ENCODE measurements around the gene SLC25A10. TPM values are rescaled to one million over a fixed set of nuclear protein-coding genes. Genes with fewer than 3 reads are reported as not detected.

SLC25A10 gene
- total and polyA plus RNA-seq, 2 of the 8 experiments (the other 6 are each of a cell fraction or from before 2014, with no cell fraction given) = 22.2 to 43.0 TPM

DNA sequence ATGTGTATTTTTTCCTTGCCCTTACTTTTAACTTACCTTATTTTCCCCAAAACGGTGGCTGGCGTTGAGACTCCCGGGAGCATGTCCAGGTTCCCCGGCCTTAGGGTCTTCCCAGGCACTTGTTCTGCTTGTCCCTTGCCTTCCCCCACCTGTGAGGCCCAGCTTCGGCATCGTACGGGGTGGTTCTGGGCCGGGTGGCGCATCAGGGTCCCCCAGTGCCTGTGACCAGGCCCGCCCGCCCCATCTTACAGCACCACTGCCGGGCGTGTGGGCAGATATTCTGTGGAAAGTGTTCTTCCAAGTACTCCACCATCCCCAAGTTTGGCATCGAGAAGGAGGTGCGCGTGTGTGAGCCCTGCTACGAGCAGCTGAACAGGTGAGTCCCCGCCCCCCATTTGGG is 20.9 kb upstream of the SLC25A10 start:
- Histone ChIP-seq H2BK20ac (ENCODE audit: low read length) (no peak overlapping the region), H2BK5ac (ENCODE audit: low read depth, low read length) (no peak overlapping the region), H3K14ac (ENCODE audit: insufficient read length) (no peak overlapping the region), H2AFZ (ENCODE audit: low read length) (no peak overlapping the region), H3K23ac (ENCODE audit: insufficient read length) (no peak overlapping the region), H3K9me3 (ENCODE audit: insufficient read depth in 2 of 2, low read depth in 1 of 2, low read length in 1 of 2) (no peaks in the 10 kb centered on the region), H4K8ac (ENCODE audit: extremely low read depth, insufficient read depth, low read length) (no peak overlapping the region), H3K56ac (replicated peaks; ENCODE audit: insufficient read length, low read depth, low read length) (no peak overlapping the region), H3K36me3 (ENCODE audit: control insufficient read depth in 2 of 4, insufficient read depth in 4 of 4, low read length in 3 of 4) (peaks cover 4 to 66% (median 34%) of the 10 kb centered on the region in 4 experiments; a peak in 6 of 8 replicates), H2AK5ac (ENCODE audit: low read depth, low read length) (no peak overlapping the region), H2BK120ac (replicated peaks; ENCODE audit: low read depth, low read length) (no peak overlapping the region), H3K27ac (ENCODE audit: low read depth, low read length) (no peak overlapping the region), H2BK15ac (ENCODE audit: low read length) (no peak overlapping the region), H2BK12ac (ENCODE audit: low read depth, low read length) (no peak overlapping the region), H4K5ac (ENCODE audit: insufficient read length, low read depth, low read length) (no peak overlapping the region), H3K4me2 (ENCODE audit: insufficient read depth in 1 of 2, low read depth in 2 of 2, low read length in 2 of 2) (no peak overlapping the region), H3K23me2 (ENCODE audit: low read depth, low read length) (no peaks in the 10 kb centered on the region), H3K9ac (replicated peaks in 1 of 4; ENCODE audit: extremely low read depth in 1 of 4, low read depth in 3 of 4, low read length in 3 of 4) (no peak overlapping the region), H4K20me1 (replicated peaks in 1 of 2; ENCODE audit: control insufficient read depth in 1 of 2, insufficient read depth in 2 of 2, low read length in 2 of 2) (peaks cover 3 to 22% of the 10 kb centered on the region in 2 experiments), H3K4me1 (replicated peaks in 1 of 4; ENCODE audit: control insufficient read depth in 3 of 4, insufficient read depth in 4 of 4, low read length in 3 of 4) (no peaks in the 10 kb centered on the region), H3K79me2 (ENCODE audit: control insufficient read depth in 1 of 2, insufficient read depth in 2 of 2, low read length in 2 of 2) (0 out of 4 replicates have a peak, but pooled peaks cover 0 to under 1% of the 10 kb centered on the region in 2 experiments), H3K27me3 (replicated peaks in 1 of 4; ENCODE audit: control insufficient read depth in 3 of 4, extremely low read depth in 1 of 4, insufficient read depth in 3 of 4, low read length in 3 of 4) (no peaks in the 10 kb centered on the region), H3K4ac (replicated peaks; ENCODE audit: insufficient read length, low read depth, low read length) (no peak overlapping the region), H3K79me1 (ENCODE audit: low read depth, low read length) (peaks cover 2% of the 10 kb centered on the region; the same call in 1 of the 2 replicates), H3K4me3 (ENCODE audit: extremely low read depth in 1 of 4, insufficient read depth in 2 of 4, low read depth in 3 of 4, low read length in 4 of 4) (no peak overlapping the region), H4K91ac (replicated peaks; ENCODE audit: insufficient read length, low read length) (no peak overlapping the region), H3K18ac (ENCODE audit: extremely low read depth, low read length) (no peak overlapping the region)
- 95% methylated on average over 18 of the region's 18 CpGs; no CpG with 5 or more reads in 1 of the 2 experiments for WGBS, 2 experiments (ENCODE audit: extremely low coverage in 1 of 2, insufficient coverage in 1 of 2, insufficient read length in 1 of 2, insufficient replicate concordance in 2 of 2, low coverage in 1 of 2, low lambda C conversion rate in 2 of 2, missing lambda C conversion rate in 1 of 2)
- CTCF ChIA-PET (ENCODE audit: partially characterized antibody) = interaction anchor here (0.7 to 1.4 kb wide), 4 partner anchors 10 to 515 kb away, joined by 3 to 5 read pairs (median 4); no protein-coding TSS in a partner anchor
- POLR2A ChIA-PET (ENCODE audit: partially characterized antibody) = interaction anchor here (0.6 to 28.4 kb wide), 5 partner anchors 9 to 48 kb away, joined by 3 to 436 read pairs (median 5); partner anchors contain the start of genes ARL16, HGS, MRPL12 and SLC25A10
- FAIRE-seq (no peak), DNase-seq (ENCODE audit: low read depth in 1 of 2, low spot score in 2 of 2) (no peak)
- TF ChIP-seq SIX5 (IDR thresholded peaks at IDR 0.05; ENCODE audit: low read depth, low read length) (no peak), TAF1 (IDR thresholded peaks at IDR 0.05; ENCODE audit: low read depth, low read length) (no peak), RBBP5 (IDR thresholded peaks at IDR 0.05; ENCODE audit: borderline replicate concordance, low read depth, low read length) (no peak), CEBPB (IDR thresholded peaks at IDR 0.05; ENCODE audit: low read depth, low read length) (no peak), POLR2AphosphoS5 (IDR thresholded peaks at IDR 0.05; ENCODE audit: low read depth, low read length) (no peak), TBP (IDR thresholded peaks at IDR 0.05; ENCODE audit: low read depth, low read length) (no peak), BACH1 (IDR thresholded peaks at IDR 0.05; ENCODE audit: low read length) (no peak), BRCA1 (IDR thresholded peaks at IDR 0.05; ENCODE audit: low read depth, low read length) (no peak), ZNF274 (IDR thresholded peaks at IDR 0.05; ENCODE audit: borderline replicate concordance, extremely low read depth, low read length) (no peak), RFX5 (IDR thresholded peaks at IDR 0.05; ENCODE audit: borderline replicate concordance, low read depth, low read length) (no peak), USF2 (IDR thresholded peaks at IDR 0.05; ENCODE audit: low read length) (no peak)
- TF ChIP-seq, protein P1, sequence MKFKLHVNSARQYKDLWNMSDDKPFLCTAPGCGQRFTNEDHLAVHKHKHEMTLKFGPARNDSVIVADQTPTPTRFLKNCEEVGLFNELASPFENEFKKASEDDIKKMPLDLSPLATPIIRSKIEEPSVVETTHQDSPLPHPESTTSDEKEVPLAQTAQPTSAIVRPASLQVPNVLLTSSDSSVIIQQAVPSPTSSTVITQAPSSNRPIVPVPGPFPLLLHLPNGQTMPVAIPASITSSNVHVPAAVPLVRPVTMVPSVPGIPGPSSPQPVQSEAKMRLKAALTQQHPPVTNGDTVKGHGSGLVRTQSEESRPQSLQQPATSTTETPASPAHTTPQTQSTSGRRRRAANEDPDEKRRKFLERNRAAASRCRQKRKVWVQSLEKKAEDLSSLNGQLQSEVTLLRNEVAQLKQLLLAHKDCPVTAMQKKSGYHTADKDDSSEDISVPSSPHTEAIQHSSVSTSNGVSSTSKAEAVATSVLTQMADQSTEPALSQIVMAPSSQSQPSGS (IDR thresholded peaks at IDR 0.05; ENCODE audit: low read length) = no peak

All from H1 (cell line).